ENCODE data around the gene COX4I2.
"Not testable (repeated sequence)": the region's sequence is repeated elsewhere in the genome, so short reads cannot be mapped to it uniquely, and the experiment has no call there.

COX4I2 gene

DNA sequence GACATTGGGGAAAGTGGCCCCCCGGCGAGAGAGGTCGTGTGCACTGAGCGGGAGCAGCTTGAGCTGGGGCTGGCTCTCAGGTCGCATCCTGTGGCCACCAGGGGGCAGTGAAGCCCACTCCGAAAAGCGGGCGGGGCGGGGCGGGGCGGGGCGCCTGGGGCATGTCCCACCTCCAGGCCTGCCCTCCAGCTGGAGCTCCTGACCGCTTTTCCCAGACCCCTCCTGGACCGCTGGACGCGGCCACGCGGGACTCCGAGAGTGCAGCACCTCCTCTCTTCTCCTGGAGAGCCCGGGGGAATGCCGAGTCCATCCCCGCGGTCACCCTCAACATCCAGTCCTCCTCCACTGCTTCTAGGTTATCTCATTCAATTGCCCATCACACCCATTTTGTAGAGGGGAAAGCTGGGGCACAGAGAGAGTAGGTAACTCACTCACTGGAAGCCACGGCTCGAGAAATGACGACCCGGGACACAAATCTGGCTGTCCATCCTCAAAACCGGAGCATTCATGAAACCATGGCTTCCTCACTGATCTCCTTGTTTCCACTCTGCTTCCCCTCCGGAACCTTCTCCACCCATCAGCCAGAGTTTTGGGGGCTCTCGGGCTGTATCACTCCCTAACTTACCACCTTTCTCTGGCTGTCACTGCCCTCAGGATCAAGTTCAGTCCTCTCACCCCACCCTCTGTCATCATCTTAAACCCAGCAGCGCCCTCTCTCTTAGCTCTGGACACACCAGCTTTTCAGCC lies 24.1 kb downstream of the COX4I2 start:
- peak; percentile 70 for DNase-seq

DNA sequence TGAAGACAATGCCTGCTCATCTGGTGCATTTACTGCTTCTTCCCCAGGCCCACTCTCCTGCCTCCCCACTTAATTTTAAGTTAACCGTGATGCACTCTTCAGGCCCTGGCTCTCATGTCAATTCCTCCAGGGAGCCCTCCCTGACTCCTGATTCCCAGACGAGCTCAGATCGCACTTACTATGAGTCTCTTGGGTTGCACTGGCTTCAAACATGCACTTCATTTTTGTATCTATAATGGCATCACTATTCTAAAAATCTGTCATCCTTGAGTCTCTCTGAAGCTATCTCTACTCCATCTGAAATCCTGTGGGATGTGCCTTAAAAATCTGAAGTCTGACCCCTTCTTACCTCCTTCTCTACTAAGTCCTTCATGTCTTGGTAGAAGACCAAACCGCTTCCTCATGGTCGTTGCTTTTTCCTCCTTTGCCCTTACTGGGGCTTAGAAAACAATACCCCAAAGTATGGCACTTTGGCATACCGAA lies 24.7 kb downstream of the COX4I2 start:
- DNase-seq: no peak

DNA sequence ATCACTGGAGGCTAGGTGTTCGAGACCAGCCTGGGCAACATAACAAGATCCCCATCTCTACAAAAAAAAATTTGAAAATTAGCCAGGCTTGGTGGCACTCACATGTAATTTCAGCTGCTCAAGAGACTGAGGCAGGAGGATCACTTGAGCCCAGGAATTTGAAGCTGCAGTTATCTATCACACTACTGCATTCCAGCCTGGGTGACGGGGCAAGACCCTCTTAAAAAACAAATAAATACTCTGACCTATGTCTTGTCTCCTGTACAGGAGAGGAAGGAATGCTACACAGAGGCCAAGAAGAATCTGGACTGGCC lies 25.8 kb downstream of the COX4I2 start:
- DNase-seq: no peak

DNA sequence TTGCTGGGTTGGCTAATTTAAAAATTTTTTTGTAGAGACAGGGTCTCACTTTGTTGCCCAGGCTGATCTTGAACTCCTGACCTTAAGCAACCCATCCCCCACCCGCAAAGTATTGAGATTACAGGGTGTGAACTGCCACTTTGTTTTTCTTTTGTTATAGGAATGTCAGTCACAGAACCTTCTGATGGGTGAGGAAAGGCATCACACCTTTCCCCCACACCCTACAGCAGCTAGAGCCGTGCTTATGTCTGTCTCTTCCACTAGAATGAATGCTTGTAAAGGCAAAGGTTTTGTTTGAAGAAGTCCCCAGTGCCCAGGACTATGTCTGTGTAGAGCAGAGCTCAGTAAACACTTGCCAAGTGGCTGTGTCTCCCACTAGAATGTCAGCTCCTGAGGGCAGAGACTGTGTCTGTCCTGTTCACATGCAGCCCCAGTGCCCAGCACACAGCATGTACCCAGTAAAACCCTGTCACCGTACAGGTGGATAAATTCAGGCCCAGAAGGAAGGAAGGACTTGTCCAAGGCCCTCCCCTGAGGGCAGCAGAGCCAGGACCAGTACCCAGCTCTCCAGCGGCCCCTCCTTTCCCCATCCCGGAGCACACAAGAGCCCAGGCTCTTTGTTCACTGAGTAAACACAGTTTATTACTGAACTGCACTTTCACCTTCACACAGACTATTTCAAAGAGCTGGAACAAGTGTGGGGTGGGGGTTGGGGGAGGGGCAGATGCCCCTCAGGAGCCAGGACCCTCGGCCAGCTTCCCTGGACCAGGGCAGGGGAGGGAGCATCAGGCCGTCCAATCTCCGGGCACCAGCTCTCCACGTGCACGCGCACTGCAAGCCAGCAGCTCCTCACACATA lies 26.4 kb downstream of the COX4I2 start:
- no peak for DNase-seq

DNA sequence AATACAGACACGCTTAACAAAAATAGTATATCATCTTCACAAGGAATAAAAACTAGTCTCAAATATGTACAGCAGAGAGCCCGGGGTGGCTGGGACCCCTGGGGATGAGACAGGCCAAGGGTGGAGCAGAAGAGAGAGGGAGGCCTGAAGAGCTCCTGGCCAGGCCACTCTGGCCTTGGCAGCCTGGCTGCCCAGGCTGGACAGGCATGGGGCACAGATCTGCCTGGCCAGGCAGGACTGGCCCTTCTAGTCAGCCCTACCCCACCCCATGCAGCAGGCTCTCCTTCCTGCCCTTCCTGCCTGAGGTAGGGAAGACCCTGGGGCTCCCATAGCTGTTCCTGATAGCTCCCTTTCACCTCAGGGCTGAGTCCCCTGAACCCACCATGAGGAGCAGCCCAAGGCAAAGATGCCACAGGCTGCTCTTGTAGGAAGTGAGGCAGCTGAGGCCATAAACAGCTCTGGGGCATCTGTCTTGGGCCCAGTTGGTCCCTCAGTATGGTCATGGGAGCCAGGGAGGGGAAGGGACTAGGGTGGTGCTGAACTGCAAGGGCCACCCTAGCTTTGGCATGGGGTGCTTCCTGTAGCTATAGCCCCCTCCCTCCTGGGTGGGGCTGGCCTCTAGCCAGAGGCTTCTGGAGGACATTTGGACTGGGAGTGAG lies 27.1 kb downstream of the COX4I2 start:
- no peak for DNase-seq

DNA sequence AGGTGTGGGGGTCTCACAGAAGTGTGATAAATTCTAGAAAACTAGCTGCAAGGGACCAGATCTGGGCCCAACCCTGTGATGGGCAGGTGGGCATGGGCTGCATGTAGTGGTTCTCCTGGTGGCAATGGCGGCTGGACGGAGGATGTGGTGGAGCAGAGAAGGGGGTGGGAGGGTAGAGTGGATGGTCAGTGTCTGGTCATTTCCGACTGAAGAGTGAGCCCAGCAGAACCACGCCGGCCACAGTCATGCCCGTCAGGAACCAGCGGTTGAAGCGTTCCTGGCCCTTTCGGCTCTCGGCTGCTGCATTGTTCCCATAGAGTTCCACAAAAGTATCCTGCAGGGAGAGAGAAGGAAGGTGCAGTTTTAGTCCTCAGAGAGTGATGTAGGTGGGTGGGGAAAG lies 28.0 kb downstream of the COX4I2 start:
- DNase-seq: no peak

- no peak for DNase-seq
These were observed 28.7 kb downstream of the COX4I2 start for GRCh38 chr20:31666258-31667042.

DNA sequence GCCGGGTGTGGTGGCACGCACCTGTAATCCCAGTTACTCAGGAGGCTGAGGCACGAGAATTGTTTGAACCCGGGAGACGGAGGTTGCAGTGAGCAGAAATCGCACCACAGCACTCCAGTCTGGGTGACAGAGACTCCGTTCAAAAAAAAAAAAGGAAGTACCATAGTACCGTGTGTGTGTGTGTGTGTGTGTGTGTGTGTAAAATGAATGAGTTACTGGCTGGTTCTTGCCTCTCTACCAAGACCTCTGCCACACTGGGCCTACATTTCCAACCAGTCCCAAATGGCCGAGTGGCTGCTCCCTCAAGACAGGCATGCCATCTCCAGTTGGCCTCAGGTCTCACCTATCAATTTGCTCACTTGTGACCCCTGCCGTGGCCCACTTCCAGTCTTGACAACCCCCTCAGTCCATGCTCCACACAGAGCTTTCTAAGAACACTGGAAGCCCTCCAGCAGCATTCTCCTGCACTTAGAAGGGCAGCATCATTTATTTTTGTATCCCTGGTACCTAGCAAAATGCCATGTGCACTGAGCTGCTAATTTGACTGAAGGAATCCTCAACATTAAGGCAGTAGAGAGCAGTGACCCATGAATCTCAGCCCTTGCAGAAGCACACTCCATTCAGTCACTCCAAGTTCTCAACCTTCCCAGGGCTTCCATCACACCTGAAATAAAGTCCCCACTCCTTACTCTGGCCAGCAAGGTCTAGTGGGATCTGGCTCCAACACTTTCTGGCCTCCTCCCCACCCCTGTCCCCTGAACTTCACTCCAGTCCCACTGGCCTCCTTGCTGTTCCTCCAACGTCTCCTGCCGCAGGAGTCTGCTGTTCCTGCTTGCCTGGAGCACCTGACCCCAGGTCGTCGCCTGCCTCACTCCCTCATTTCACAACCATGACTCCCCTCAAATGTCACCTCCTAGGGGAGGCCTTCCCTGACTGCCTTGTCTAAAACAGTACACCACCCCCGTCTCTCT lies 29.9 kb downstream of the COX4I2 start:
- DNase-seq: no peak

DNA sequence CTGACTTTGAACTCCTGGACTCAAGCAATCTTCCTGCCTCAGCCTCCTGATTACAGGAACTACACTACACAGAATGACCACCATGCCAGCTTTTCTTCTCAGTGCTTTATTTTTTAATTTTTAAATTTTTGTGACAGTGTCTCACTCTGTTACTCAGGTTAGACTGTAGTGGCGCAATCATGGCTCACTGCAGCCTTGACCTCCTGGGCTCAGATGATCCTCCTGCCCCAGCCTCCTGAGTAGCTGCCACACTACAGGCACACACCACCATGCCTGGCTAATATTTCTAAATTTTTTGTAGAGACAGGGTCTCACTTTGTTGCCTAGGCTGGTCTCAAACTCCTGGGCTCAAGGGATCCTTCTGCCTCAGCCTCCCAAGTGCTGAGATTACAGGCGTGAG lies 31.2 kb downstream of the COX4I2 start:
- not testable (repeated sequence) for DNase-seq

DNA sequence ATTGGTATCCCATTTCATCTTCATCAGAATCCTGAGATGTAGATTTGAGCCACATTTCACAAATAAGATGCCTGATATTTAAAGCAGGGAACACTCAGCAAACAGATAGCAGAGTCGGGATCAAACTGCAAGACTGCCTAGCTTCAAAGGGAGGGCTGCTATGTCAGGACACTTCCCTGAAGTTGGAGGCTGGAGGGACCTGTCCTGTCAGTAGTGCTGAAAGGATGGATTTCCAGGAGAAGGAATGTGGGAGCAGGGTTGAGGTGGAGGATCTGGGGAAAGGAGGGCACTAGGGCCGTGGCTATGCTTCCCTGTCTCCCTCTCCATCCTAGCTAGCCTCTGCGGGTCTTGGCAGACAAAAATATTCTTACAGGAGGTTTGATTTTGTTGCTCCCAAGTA lies 32.2 kb downstream of the COX4I2 start:
- DNase-seq: no peak

DNA sequence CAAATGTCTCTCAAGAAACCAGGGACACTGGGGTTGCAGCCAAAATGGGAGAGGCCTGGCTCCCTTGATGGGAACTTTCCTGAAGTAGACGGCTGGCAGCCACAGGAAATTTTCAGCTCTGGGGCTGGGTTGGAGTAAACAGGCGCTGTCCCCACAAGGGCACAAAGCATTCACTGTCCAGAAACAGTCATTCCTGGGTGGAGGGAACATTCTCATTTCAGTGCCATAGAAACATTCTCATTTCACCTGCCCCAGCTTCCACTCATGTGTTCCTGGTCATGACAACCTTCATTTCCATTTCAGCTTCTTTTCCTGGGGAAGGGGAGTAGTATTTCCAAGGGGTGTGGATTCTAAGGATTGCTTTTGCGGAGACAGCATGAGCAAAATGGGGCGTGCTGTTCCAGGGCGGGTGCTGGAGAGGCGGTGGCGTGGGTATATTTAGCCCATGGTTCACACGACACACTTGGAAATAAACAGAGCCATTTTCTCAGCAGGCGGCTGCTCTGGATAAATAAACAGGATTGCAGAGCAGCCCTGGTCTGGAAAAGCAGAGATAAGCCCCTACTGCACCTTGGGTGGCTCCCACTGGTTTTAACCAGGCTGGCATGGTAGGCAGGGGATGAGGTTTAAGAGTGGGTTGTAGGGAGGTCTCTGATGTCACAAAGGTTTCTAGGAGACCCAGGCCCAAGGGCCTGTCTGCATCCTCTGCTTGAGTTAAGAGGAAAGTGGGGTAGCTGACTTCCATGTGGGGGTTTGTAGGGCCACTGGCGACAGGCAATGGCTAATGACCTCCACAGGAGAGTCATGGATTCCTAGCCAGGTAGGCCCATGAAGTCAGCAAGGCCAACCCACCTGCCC lies 32.9 kb downstream of the COX4I2 start:
- no peak for DNase-seq

DNA sequence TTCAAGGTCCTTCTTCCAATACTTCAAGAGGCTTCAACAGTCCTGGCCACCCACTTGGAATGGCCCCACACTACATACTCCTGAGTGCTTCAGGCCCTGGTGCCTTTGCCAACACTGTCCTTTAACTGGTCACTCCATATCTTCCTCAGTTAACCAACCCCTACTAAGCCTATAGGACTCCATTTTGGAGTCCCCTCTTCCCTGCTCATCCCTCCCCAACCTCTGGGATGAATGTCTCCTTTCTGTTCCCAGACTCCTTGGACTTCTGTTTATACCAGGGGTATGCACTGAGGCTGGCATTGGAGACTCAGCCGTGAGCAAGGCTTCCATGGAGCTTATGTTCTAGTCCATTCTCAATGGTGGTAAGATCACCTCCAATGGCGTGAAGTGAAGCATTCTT lies 33.6 kb downstream of the COX4I2 start:
- DNase-seq: no peak

GRCh38 chr20:31673435-31673834 lies 35.7 kb downstream of the COX4I2 start:
- DNase-seq: no peak

- DNase-seq: no peak
These were observed 36.3 kb downstream of the COX4I2 start for GRCh38 chr20:31673943-31674463.

DNA sequence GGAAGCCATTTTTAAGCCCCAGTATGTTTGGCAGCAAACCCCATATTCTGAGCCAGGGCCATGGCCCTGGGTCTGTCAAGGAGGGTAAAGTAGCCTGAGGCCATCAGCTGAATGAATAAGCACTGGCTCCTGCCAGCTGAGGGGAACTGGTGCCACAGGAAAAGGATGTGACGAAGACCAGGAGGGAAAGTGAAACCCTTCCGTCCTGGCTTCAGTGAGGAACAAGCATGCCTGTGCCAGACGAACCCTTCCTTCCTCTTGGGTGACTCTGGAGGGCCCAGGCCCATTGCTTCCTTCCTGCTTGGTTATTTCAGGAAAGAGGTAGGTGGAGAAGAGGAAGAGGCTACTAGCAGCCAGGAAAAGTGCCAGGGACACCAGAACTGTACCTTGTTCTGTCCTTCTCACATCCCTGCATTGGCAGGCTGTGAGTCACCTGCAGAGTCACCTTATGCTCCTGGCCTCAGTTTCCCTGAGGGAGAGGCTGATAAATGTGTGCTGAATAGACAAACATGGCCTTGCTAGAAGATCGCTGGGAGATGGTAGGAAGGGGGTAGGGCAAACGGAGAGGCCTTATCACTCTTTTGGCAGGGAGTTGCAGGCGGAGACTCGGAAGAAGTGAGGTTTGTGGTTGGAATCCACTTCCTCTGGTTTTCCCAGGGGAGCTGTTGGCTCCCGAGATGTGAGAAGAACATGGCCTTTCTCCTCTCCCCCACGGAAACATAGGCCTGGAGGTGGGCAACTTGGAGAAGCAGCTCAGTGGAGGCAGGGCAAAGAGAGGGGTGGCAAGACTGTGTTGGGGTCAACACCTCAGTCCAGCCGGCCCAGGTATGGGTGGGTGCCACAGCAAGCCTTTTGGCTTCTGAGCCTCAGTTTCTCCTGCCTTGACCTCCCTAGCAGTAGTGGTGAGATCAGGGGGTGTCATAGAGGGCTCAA lies 37.4 kb downstream of the COX4I2 start:
- no peak for DNase-seq

GRCh38 chr20:31675828-31676608 lies 38.3 kb downstream of the COX4I2 start:
- DNase-seq: peak; percentile 56

DNA sequence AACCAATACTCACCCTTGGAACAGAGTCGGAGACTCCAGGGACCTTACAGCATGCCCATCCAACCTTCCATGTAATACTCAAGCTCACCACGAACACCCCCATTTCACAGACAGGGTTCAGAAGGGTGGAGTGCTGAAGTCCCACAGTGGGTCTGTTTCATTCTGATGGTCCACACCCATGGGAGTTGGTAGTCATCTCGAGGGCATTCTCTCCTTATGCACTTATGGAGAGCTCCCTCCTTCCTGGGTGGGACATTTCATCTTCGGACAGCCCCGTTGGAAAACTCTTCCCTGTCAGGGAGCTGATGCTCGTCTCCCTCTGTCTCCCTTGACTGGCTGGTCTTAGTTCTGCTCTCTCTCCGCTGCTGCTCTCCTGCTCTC lies 38.9 kb downstream of the COX4I2 start:
- no peak for DNase-seq

GRCh38 chr20:31677553-31678260 lies 40.0 kb downstream of the COX4I2 start:
- DNase-seq: no peak

All from HCEC 1CT (cell line).